Loucy (cell line): ENCODE results near the gene SETBP1.

Experiments used
- H2AFZ ChIP-seq: fragments of 200-600 bp; sonication (generic); 2 replicates; pipeline ENCODE4 v1.6.0; 2016; ENCODE audit warnings: antibody characterized with exemption, mild to moderate bottlenecking, low read length, moderate library complexity
- H3F3A ChIP-seq: fragments of 200-600 bp; 2 replicates; pipeline ENCODE4 v1.6.0; 2016; ENCODE audit warnings: antibody characterized with exemption, low read depth, mild to moderate bottlenecking
- H3K27me3 ChIP-seq: fragments of 200-600 bp; sonication (generic); 2 replicates; pipeline ENCODE4 v1.6.1; 2014; ENCODE audit warnings: low read length, mild to moderate bottlenecking; ENCODE audit not compliant: insufficient read depth, poor library complexity, severe bottlenecking
- H3K36me3 ChIP-seq: fragments of 200-600 bp; sonication (generic); 2 replicates; pipeline ENCODE4 v1.6.1; 2016; ENCODE audit warnings: low read length; ENCODE audit not compliant: insufficient read depth
- H3K4me1 ChIP-seq: fragments of 200-600 bp; sonication (generic); 2 replicates; pipeline ENCODE4 v1.5.1; 2014; ENCODE audit warnings: low read length, mild to moderate bottlenecking; ENCODE audit not compliant: insufficient read depth, poor library complexity, severe bottlenecking
- H3K4me2 ChIP-seq: fragments of 200-600 bp; sonication (generic); 2 replicates; pipeline ENCODE4 v1.6.0; 2014; ENCODE audit warnings: antibody characterized with exemption, low read length, low read depth, mild to moderate bottlenecking; ENCODE audit not compliant: poor library complexity, severe bottlenecking
- H3K4me3 ChIP-seq: fragments of 200-600 bp; sonication (generic); 2 replicates; pipeline ENCODE4 v1.5.1; 2014; ENCODE audit warnings: low read length, mild to moderate bottlenecking, mixed read lengths; ENCODE audit not compliant: poor library complexity, severe bottlenecking
- H3K79me2 ChIP-seq: fragments of 200-600 bp; sonication (generic); 2 replicates; pipeline ENCODE4 v1.6.1; 2014; ENCODE audit warnings: low read length; ENCODE audit not compliant: insufficient read depth
- H3K9ac ChIP-seq: fragments of 200-600 bp; sonication (generic); 2 replicates; pipeline ENCODE4 v1.6.0; 2014; ENCODE audit warnings: mild to moderate bottlenecking, low read depth, low read length, moderate library complexity; ENCODE audit not compliant: poor library complexity, severe bottlenecking
- H3K9me2 ChIP-seq: fragments of 200-600 bp; sonication (generic); replicated peaks from 2 replicates; pipeline ENCODE4 v1.6.1; 2016; ENCODE audit warnings: low read depth, low read length, mixed read lengths
- H3K9me3 ChIP-seq: fragments of 200-600 bp; sonication (generic); 2 replicates; pipeline ENCODE4 v1.6.1; 2014; ENCODE audit warnings: mild to moderate bottlenecking, antibody characterized with exemption, low read length, low read depth; ENCODE audit not compliant: insufficient read depth
- H4K20me1 ChIP-seq: fragments of 200-600 bp; sonication (generic); 2 replicates; pipeline ENCODE4 v1.6.0; 2014; ENCODE audit warnings: antibody characterized with exemption, low read length, mild to moderate bottlenecking; ENCODE audit not compliant: insufficient read depth, poor library complexity, severe bottlenecking
- EZH2phosphoT487 ChIP-seq: fragments of 200-600 bp; IDR thresholded peaks from 2 replicates; pipeline ENCODE4 v1.6.1; 2018; ENCODE audit warnings: antibody characterized with exemption, mild to moderate bottlenecking, moderate library complexity, borderline replicate concordance
- TF ChIP-seq, protein P1 (sequence below): fragments of 200-600 bp; sonication (generic); conservative IDR thresholded peaks from 2 replicates; pipeline ENCODE4 v1.5.1; 2014; ENCODE audit warnings: mild to moderate bottlenecking, antibody characterized with exemption, low read length

Gene SETBP1

DNA sequence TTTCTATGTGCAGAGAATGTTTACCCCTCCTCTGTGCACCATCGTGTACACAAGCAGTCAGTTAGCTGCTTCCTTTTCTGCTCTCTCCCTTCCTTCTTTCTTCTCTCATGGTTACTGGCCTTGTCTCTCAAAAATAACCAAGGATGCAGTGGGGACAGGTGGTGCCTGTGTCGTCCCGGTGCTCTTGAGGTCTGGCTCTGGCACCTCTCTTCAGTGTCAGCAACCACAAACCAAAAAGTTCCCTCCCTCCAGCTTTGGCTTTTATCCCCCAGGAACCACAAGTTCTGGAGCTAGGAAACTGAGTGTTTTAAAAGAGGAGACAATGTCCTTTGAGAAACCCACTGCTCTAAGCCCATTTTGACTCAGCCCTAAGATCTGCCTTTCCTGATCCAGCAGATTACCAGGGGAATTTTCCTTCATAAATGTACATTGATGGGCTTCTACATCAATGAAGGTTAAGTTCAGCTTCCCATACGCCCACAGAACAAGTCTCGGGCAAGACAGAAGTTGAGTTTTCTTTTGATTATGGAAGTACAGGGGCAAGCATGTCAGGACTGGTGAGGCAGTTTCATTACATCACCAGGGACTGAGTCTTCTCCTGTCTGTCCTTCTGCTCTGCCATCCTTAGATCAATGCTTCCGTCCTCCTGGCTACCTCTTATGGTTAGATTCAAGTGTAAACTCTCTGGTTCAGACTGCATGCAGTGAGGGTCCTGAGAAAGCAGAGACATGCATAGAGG lies 232.2 kb downstream of the SETBP1 start:
- no peak overlapping the region for H2AFZ ChIP-seq
- peak overlapping the region; percentile 6 for H3K4me2 ChIP-seq
- TF ChIP-seq EZH2phosphoT487, result no peak
- TF ChIP-seq, protein P1, sequence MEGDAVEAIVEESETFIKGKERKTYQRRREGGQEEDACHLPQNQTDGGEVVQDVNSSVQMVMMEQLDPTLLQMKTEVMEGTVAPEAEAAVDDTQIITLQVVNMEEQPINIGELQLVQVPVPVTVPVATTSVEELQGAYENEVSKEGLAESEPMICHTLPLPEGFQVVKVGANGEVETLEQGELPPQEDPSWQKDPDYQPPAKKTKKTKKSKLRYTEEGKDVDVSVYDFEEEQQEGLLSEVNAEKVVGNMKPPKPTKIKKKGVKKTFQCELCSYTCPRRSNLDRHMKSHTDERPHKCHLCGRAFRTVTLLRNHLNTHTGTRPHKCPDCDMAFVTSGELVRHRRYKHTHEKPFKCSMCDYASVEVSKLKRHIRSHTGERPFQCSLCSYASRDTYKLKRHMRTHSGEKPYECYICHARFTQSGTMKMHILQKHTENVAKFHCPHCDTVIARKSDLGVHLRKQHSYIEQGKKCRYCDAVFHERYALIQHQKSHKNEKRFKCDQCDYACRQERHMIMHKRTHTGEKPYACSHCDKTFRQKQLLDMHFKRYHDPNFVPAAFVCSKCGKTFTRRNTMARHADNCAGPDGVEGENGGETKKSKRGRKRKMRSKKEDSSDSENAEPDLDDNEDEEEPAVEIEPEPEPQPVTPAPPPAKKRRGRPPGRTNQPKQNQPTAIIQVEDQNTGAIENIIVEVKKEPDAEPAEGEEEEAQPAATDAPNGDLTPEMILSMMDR, result no peak
- H3K27me3 ChIP-seq, result no peaks in the 10 kb centered on the region
- no peaks in the 10 kb centered on the region for H4K20me1 ChIP-seq
- peaks cover 43% of the 10 kb centered on the region for H3K4me1 ChIP-seq
- no peaks in the 10 kb centered on the region; the same call in 1 of the 2 replicates for H3K36me3 ChIP-seq
- H3K9me3 ChIP-seq, result no peaks in the 10 kb centered on the region
- H3K4me3 ChIP-seq, result no peak overlapping the region
- H3K9me2 ChIP-seq, result no peaks in the 10 kb centered on the region
- peak overlapping the region; percentile 13 for H3K9ac ChIP-seq
- no peaks in the 10 kb centered on the region for H3F3A ChIP-seq
- H3K79me2 ChIP-seq, result peaks cover 34% of the 10 kb centered on the region

DNA sequence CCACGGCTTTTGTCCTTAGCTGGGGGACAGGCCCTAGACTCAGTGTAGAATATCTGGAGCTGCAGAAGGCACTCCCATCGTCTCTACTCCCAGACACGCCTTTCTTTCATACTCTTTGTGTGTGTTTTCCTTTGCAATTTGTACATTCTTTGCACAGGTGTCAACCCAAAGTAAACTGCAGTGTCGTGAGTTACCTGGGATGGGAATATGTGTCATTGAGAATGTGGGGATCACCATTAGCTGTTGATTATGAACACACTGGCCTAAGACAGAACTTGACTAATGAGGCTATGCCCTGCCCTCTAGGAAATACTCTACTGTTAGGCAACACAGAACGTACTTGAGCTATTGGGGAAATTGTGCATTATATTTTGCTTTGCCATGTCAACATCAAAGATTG lies 233.3 kb downstream of the SETBP1 start:
- no peaks in the 10 kb centered on the region for H3K9me2 ChIP-seq
- peaks cover 44% of the 10 kb centered on the region for H3K4me1 ChIP-seq
- no peak overlapping the region for H3K4me2 ChIP-seq
- H2AFZ ChIP-seq, result no peak overlapping the region
- peaks cover 34% of the 10 kb centered on the region for H3K79me2 ChIP-seq
- H4K20me1 ChIP-seq, result no peaks in the 10 kb centered on the region
- no peaks in the 10 kb centered on the region for H3K9me3 ChIP-seq
- TF ChIP-seq, protein P1, result no peak
- TF ChIP-seq EZH2phosphoT487, result no peak
- H3K27me3 ChIP-seq, result no peaks in the 10 kb centered on the region
- no peak overlapping the region for H3K9ac ChIP-seq
- H3K36me3 ChIP-seq, result no peaks in the 10 kb centered on the region; the same call in 1 of the 2 replicates
- H3K4me3 ChIP-seq, result no peak overlapping the region
- H3F3A ChIP-seq, result no peaks in the 10 kb centered on the region

DNA sequence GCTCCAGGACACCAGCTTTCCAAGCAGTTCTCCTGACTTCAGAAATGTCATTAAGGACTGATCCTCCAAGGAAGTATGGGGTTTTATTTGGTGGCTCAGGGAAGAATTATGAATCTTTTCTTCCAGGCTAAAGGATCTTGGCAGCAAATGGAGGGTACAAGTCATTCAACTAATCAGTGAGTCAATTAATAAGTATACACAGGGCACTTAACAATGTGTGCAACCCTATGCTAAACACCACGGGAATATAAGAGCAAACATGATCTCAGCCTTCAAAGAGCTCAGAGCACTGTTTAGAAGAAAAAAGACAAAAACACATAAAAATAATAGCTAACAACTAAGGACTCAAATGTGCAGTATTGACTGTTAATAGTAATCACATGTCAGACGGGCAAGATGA lies 234.5 kb downstream of the SETBP1 start:
- peaks cover 35% of the 10 kb centered on the region for H3K4me1 ChIP-seq
- H3K4me3 ChIP-seq, result no peak overlapping the region
- no peaks in the 10 kb centered on the region for H3K9me3 ChIP-seq
- no peaks in the 10 kb centered on the region; the same call in 1 of the 2 replicates for H3K36me3 ChIP-seq
- no peak overlapping the region for H3K4me2 ChIP-seq
- no peaks in the 10 kb centered on the region for H3K9me2 ChIP-seq
- no peak overlapping the region for H2AFZ ChIP-seq
- peaks cover 29% of the 10 kb centered on the region for H3K79me2 ChIP-seq
- no peaks in the 10 kb centered on the region for H4K20me1 ChIP-seq
- no peaks in the 10 kb centered on the region for H3F3A ChIP-seq
- TF ChIP-seq EZH2phosphoT487, result no peak
- TF ChIP-seq, protein P1, result no peak
- H3K27me3 ChIP-seq, result no peaks in the 10 kb centered on the region
- no peak overlapping the region for H3K9ac ChIP-seq
